HFFc6 (cell line): ENCODE measurements around the gene GINS1. TPM values are rescaled to one million over a fixed set of nuclear protein-coding genes. Genes with fewer than 3 reads are reported as not detected.

Experiments
- DNase-seq: peaks from one replicate; pipeline ENCODE4 v3.0.0-alpha.2; 2018
- H3K27ac Mint-ChIP-seq: 2 replicates; pipeline ENCODE4 v1.8.0; 2020; ENCODE audit warnings: mild to moderate bottlenecking, mixed read lengths
- H3K27me3 Mint-ChIP-seq: 2 replicates; pipeline ENCODE4 v1.8.0; 2021; ENCODE audit warnings: mild to moderate bottlenecking, moderate library complexity, mixed read lengths; ENCODE audit not compliant: insufficient read depth
- H3K36me3 Mint-ChIP-seq: 2 replicates; pipeline ENCODE4 v1.8.0; 2021; ENCODE audit warnings: low read depth, mixed read lengths
- H3K4me1 Mint-ChIP-seq: 2 replicates; pipeline ENCODE4 v1.8.0; 2020; ENCODE audit warnings: low read depth, mixed read lengths
- H3K4me3 Mint-ChIP-seq: 2 replicates; pipeline ENCODE4 v1.8.0; 2020; ENCODE audit warnings: mild to moderate bottlenecking, moderate library complexity, mixed read lengths
- H3K9me3 Mint-ChIP-seq: 2 replicates; pipeline ENCODE4 v1.8.0; 2020; ENCODE audit warnings: mild to moderate bottlenecking, mixed read lengths
- total RNA-seq, 6 experiments: library from RNA; stranded (reverse); fragmentation: NEBNext Ultra II Directional; extraction: Animal tissue kit (Norgen Biotek cat#: 25700); gene quantifications; 2 replicates in 1 of 6; 3 replicates in 5 of 6; pipeline ENCODE4 v1.2.3, GENCODE V29; 2021
- TF ChIP-seq, protein P1 (sequence below): fragments of 200-600 bp; sonication (generic); IDR thresholded peaks from 2 replicates; pipeline ENCODE4 v1.5.0; 2021; ENCODE audit warnings: antibody characterized with exemption, mild to moderate bottlenecking

Gene GINS1
- total RNA-seq, 6 experiments from 2014 or later, result 7.5 to 13.9 (median 11.7) TPM

DNA sequence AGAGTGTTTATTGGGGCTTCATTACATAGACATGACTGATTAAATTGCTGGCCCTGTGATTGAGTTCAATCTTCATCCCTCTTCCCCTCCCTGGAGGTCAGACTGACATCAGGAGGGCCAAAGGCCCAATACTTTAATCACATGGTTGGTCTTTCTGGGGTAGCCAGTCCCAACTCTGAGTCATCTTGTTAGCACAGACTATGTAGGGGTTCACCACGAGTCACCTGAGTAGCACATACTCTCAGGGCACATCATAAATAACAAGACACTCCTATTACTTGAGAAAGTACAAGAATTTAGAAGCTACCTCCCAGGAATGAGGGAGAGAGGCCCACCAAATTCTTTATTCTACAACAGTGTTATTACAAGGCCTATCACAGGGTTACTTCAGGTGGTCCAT lies 11.3 kb downstream of the GINS1 start:
- Mint-ChIP-seq H3K36me3 (peaks cover 4% of the 10 kb centered on the region; the same call in 1 of the 2 replicates), H3K4me1 (peaks cover 9% of the 10 kb centered on the region), H3K27ac (no peak overlapping the region; the same call in 1 of the 2 replicates), H3K27me3 (peaks cover 1% of the 10 kb centered on the region; the same call in 1 of the 2 replicates), H3K9me3 (no peaks in the 10 kb centered on the region), H3K4me3 (no peak overlapping the region)
- no peak for DNase-seq
- TF ChIP-seq, protein P1, sequence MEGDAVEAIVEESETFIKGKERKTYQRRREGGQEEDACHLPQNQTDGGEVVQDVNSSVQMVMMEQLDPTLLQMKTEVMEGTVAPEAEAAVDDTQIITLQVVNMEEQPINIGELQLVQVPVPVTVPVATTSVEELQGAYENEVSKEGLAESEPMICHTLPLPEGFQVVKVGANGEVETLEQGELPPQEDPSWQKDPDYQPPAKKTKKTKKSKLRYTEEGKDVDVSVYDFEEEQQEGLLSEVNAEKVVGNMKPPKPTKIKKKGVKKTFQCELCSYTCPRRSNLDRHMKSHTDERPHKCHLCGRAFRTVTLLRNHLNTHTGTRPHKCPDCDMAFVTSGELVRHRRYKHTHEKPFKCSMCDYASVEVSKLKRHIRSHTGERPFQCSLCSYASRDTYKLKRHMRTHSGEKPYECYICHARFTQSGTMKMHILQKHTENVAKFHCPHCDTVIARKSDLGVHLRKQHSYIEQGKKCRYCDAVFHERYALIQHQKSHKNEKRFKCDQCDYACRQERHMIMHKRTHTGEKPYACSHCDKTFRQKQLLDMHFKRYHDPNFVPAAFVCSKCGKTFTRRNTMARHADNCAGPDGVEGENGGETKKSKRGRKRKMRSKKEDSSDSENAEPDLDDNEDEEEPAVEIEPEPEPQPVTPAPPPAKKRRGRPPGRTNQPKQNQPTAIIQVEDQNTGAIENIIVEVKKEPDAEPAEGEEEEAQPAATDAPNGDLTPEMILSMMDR, result no peak

DNA sequence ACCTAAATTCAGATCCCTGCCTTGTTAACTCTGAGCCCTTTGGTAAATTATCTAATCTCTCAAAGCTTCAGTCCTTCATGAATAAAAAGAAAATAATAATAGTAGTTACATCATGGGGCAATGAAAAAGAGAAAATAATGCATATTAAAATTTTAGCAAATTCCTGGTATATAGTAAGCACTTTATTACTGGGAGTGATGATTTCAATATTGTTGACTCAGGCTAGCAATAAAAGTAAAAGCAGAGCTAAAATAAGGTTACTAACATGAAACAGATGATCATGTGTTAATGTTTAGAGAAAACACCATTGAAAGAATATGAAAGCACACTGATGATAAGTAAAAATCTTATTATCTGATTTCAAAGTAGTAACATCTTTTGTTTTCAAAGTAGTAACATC lies 13.6 kb downstream of the GINS1 start:
- H3K27me3 Mint-ChIP-seq, result peaks cover 1% of the 10 kb centered on the region; the same call in 1 of the 2 replicates
- TF ChIP-seq, protein P1, result no peak
- no peak overlapping the region for H3K4me3 Mint-ChIP-seq
- H3K9me3 Mint-ChIP-seq, result no peaks in the 10 kb centered on the region
- H3K4me1 Mint-ChIP-seq, result peaks cover 9% of the 10 kb centered on the region
- H3K27ac Mint-ChIP-seq, result no peak overlapping the region
- DNase-seq, result no peak
- peaks cover 4% of the 10 kb centered on the region for H3K36me3 Mint-ChIP-seq

DNA sequence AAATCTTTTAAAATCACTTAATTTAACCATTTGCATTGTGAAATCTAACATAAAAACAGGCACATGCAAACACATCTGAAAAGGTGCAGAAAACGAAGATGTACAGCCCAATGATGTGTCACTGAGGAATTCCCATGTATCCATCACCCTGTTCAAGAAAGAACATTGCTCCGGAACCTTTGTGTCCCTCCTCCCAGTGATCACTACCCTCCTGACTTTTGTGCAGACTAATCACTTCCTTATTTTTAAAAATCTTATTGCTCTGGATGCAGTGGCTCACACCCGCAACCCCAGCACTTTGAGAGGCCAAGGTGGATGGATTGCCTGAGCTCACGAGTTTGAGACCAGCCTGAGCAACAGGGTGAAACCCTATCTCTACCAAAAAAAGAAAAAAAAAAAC lies 14.6 kb downstream of the GINS1 start:
- H3K36me3 Mint-ChIP-seq, result peaks cover 10% of the 10 kb centered on the region
- TF ChIP-seq, protein P1, result no peak
- H3K4me3 Mint-ChIP-seq, result no peak overlapping the region
- H3K27ac Mint-ChIP-seq, result no peak overlapping the region
- H3K9me3 Mint-ChIP-seq, result no peaks in the 10 kb centered on the region
- H3K4me1 Mint-ChIP-seq, result peaks cover 9% of the 10 kb centered on the region
- DNase-seq, result no peak
- peaks cover 1% of the 10 kb centered on the region; the same call in 1 of the 2 replicates for H3K27me3 Mint-ChIP-seq

DNA sequence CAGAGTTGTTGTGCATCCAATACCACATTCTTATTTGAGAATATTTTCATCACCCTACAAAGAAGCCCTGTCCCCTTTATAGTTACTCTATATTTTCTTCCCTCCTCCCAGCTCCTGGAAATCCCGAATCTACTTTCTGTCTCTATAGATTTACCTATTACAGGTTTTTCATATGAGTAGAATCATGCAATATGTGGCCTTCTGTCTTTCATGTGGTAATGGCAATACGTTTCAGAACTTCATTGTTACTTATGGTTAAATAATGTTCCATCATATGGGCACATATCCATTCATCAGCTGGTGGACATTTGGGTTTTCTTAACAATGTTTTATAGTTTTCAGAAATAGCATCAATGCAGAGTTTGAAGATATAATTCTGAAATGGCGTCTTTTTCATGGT lies 17.1 kb downstream of the GINS1 start:
- DNase-seq, result no peak
- Mint-ChIP-seq H3K27me3 (no peaks in the 10 kb centered on the region), H3K4me3 (no peak overlapping the region), H3K4me1 (no peaks in the 10 kb centered on the region), H3K27ac (no peak overlapping the region), H3K9me3 (no peaks in the 10 kb centered on the region), H3K36me3 (peaks cover 17% of the 10 kb centered on the region)
- TF ChIP-seq, protein P1, result no peak

DNA sequence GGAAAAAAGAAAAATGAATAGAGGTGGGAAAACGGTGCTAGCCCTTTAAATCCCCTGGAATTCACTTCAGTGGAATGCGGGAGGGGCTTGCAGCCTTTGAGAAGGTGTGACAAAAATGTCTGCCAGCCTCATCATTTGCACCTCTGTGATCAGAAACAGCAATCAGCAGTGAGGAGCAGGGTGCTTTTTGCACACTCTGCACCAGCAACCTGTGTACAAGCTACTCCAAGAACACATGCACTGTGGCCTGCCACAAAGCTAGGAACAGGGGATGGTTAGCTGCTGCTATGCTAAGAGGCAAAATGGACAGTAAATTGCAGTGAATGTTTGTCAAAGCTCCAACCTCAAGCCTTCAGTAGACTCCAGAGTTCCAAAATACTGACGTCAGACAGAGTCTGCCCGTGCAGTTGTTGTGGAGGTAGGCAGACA lies 29.7 kb downstream of the GINS1 start:
- Mint-ChIP-seq H3K4me1 (0 out of 2 replicates have a peak, but pooled peaks cover 4% of the 10 kb centered on the region), H3K9me3 (no peaks in the 10 kb centered on the region), H3K27me3 (no peaks in the 10 kb centered on the region), H3K36me3 (peaks cover 4% of the 10 kb centered on the region), H3K27ac (no peak overlapping the region), H3K4me3 (no peak overlapping the region)
- DNase-seq, result no peak
- TF ChIP-seq, protein P1, result no peak

DNA sequence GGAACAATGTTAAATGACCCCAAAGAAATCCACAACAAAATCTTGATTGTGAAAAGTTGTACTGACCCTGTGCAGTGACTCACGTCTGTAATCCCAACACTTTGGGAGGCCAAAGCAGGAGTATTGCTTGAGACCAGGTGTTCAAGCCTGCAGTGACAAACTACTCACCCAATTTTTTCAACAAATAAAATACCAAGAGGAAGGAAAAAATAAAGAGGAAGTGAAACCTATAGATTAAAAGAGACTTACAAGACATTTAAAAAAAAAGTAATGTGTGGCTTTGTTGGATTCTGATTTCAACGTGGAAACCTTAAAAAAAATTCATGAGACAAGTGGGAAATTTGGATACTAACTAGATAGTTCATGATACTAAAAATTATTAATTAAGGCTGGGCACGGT lies 31.9 kb downstream of the GINS1 start:
- TF ChIP-seq, protein P1, result no peak
- Mint-ChIP-seq H3K4me3 (no peak overlapping the region), H3K9me3 (no peaks in the 10 kb centered on the region), H3K27me3 (no peaks in the 10 kb centered on the region), H3K4me1 (0 out of 2 replicates have a peak, but pooled peaks cover 4% of the 10 kb centered on the region), H3K36me3 (peaks cover 10% of the 10 kb centered on the region), H3K27ac (no peak overlapping the region)
- DNase-seq, result no peak
